HL-60 (cell line): ENCODE data around the gene LMO2.
"Not testable (repeated sequence)": the region's sequence is repeated elsewhere in the genome, so short reads cannot be mapped to it uniquely, and the experiment has no call there.

ENCODE experiments used
- GABPA ChIP-seq: IDR thresholded peaks from 2 replicates; pipeline ENCODE4 v1.6.1; 2012; ENCODE audit warnings: low read depth
- POLR2AphosphoS5 ChIP-seq: IDR thresholded peaks from 2 replicates; pipeline ENCODE4 v1.6.1; 2012; ENCODE audit warnings: low read depth
- SPI1 ChIP-seq: IDR thresholded peaks from 2 replicates; pipeline ENCODE4 v1.6.1; 2012; ENCODE audit warnings: low read depth, mild to moderate bottlenecking, borderline replicate concordance
- TF ChIP-seq, protein P1 (sequence below): IDR thresholded peaks from one replicate; pipeline ENCODE4 v1.5.1; 2011; ENCODE audit warnings: low read length, control low read depth, inconsistent platforms; ENCODE audit not compliant: insufficient read depth
- TF ChIP-seq, protein P2 (sequence below): IDR thresholded peaks from 2 replicates; pipeline ENCODE4 v1.6.1; 2012; ENCODE audit warnings: low read depth; ENCODE audit not compliant: insufficient replicate concordance

DNA sequence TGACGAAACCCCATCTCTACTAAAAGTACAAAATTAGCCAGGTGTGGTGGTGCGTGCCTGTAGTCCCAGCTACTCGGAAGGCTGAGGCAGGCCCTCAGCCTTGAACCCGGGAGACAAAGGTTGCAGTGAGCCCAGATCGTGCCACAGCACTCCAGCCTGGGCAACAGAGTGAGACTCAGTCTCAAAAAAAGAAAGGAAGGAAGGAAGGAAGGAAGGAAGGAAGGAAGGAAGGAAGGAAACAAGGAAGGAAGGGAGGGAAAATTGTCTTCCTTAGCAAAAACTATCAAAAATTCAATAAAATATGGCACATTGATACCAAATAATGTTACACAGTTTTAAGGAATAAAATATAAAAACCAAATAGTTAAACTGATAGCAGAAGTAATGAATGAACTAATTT lies 54.5 kb downstream of the LMO2 start:
- TF ChIP-seq, protein P1, sequence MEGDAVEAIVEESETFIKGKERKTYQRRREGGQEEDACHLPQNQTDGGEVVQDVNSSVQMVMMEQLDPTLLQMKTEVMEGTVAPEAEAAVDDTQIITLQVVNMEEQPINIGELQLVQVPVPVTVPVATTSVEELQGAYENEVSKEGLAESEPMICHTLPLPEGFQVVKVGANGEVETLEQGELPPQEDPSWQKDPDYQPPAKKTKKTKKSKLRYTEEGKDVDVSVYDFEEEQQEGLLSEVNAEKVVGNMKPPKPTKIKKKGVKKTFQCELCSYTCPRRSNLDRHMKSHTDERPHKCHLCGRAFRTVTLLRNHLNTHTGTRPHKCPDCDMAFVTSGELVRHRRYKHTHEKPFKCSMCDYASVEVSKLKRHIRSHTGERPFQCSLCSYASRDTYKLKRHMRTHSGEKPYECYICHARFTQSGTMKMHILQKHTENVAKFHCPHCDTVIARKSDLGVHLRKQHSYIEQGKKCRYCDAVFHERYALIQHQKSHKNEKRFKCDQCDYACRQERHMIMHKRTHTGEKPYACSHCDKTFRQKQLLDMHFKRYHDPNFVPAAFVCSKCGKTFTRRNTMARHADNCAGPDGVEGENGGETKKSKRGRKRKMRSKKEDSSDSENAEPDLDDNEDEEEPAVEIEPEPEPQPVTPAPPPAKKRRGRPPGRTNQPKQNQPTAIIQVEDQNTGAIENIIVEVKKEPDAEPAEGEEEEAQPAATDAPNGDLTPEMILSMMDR = not testable (repeated sequence)
- not testable (repeated sequence) for TF ChIP-seq GABPA, POLR2AphosphoS5, SPI1
- TF ChIP-seq, protein P2, sequence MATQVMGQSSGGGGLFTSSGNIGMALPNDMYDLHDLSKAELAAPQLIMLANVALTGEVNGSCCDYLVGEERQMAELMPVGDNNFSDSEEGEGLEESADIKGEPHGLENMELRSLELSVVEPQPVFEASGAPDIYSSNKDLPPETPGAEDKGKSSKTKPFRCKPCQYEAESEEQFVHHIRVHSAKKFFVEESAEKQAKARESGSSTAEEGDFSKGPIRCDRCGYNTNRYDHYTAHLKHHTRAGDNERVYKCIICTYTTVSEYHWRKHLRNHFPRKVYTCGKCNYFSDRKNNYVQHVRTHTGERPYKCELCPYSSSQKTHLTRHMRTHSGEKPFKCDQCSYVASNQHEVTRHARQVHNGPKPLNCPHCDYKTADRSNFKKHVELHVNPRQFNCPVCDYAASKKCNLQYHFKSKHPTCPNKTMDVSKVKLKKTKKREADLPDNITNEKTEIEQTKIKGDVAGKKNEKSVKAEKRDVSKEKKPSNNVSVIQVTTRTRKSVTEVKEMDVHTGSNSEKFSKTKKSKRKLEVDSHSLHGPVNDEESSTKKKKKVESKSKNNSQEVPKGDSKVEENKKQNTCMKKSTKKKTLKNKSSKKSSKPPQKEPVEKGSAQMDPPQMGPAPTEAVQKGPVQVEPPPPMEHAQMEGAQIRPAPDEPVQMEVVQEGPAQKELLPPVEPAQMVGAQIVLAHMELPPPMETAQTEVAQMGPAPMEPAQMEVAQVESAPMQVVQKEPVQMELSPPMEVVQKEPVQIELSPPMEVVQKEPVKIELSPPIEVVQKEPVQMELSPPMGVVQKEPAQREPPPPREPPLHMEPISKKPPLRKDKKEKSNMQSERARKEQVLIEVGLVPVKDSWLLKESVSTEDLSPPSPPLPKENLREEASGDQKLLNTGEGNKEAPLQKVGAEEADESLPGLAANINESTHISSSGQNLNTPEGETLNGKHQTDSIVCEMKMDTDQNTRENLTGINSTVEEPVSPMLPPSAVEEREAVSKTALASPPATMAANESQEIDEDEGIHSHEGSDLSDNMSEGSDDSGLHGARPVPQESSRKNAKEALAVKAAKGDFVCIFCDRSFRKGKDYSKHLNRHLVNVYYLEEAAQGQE = not testable (repeated sequence)
